ENCODE results near the gene SPART. TPM values are rescaled to one million over a fixed set of nuclear protein-coding genes. Genes with fewer than 3 reads are reported as not detected.

Gene SPART, protein sequence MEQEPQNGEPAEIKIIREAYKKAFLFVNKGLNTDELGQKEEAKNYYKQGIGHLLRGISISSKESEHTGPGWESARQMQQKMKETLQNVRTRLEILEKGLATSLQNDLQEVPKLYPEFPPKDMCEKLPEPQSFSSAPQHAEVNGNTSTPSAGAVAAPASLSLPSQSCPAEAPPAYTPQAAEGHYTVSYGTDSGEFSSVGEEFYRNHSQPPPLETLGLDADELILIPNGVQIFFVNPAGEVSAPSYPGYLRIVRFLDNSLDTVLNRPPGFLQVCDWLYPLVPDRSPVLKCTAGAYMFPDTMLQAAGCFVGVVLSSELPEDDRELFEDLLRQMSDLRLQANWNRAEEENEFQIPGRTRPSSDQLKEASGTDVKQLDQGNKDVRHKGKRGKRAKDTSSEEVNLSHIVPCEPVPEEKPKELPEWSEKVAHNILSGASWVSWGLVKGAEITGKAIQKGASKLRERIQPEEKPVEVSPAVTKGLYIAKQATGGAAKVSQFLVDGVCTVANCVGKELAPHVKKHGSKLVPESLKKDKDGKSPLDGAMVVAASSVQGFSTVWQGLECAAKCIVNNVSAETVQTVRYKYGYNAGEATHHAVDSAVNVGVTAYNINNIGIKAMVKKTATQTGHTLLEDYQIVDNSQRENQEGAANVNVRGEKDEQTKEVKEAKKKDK
- 10 to 100 TPM; 49.1 to 53.9 TPM for total RNA-seq
- polyA plus RNA-seq (2013, experiment 1 of 2), result 54.2 TPM
- polyA plus RNA-seq (2013, experiment 2 of 2), result 53.8 TPM
- long read RNA-seq, experiment 1, full-length matches to known transcripts, result 7 of 19 reads
- long read RNA-seq, experiment 1, partial matches to known transcripts, result 6 of 19 reads
- long read RNA-seq, experiment 1, other reads (novel, unspliced or antisense), result 6 of 19 reads
- long read RNA-seq, experiment 2, full-length matches to known transcripts, result 113 of 207 reads
- long read RNA-seq, experiment 2, partial matches to known transcripts, result 17 of 207 reads
- long read RNA-seq, experiment 2, other reads (novel, unspliced or antisense), result 77 of 207 reads
- long read RNA-seq, experiment 3, full-length matches to known transcripts, result 330 of 459 reads
- long read RNA-seq, experiment 3, partial matches to known transcripts, result 13 of 459 reads
- long read RNA-seq, experiment 3, other reads (novel, unspliced or antisense), result 116 of 459 reads
- long read RNA-seq, experiment 4, full-length matches to known transcripts, result 22 of 63 reads
- long read RNA-seq, experiment 4, partial matches to known transcripts, result 3 of 63 reads
- long read RNA-seq, experiment 4, other reads (novel, unspliced or antisense), result 38 of 63 reads

DNA sequence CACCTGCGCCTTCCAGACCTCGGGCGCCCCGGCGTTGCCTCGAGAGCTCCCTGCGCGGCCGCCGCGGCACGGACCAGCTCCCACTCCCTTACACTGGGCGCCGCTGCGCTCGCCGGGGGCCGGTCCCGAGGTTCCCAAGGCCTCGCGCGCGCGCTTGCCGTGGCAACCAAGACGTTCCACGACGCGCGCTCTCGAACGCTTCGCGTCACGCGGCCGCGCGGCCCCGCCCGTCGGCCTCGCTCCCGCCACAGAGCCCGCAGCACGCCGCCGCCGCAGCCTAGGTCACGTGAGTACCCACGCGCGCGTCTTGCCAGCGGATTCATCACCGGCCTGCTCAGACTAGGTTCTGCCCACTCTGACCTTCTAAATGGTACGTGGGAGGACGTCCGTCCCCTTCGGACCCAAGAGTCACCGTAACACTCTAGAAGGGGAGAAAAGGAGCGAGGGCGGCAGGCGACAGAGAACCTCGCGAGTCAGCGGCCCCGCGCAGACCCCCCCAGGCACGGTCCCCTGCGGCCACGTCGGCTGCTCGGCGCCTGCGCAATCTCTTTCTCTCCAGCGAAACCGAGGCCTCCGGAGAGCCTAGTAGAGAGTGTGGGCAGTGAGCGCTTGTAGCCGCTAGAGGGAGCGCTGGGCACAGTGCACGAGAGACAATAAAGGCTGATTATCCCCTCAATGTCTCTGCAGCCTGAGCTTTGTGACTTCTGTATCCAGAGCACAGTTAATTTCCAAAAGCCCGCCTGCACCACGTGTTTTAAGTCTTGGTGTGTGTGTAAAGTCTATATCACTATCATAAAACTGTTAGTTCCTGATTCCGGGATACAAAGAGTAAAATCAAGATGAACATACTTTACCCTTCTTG, at the start of gene SPART:
SPART (minus strand) TSS at position 173 of the 862 bp plus-strand sequence. CDS start 10,564 bp downstream, outside the sequence.
- peak within 1 kb of the TSS; percentile 97 for H3K27ac Mint-ChIP-seq
- 0% methylated on average over 43 to 85 of the region's 86 CpGs for WGBS, 2 experiments (ENCODE audit: insufficient coverage in 1 of 2, insufficient read length in 1 of 2)
- H3K27ac ChIP-seq (ENCODE audit: low read depth, low read length), result peak within 1 kb of the TSS; percentile 91

DNA sequence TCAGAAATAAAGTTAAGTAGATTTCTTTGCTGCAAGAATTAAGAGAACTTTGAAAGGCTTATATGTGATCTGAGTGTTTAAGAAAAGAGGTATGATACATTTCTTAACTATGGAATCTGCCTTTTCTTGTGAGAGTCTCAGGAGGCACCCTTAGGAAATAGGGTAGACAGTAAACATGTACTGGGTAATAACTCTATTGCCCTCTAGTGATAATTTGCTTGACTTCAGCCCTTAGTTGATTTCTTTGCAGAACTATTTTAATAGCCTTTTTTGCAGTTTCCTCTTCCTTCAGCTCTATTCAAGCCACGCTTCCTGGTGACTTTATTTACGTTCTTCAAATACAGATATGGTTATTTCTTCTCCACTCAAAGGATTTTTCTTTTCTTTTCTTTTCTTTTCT, 49.1 kb upstream of the SPART start:
- H3K9me3 ChIP-seq (ENCODE audit: control insufficient read depth, low read length), result peaks cover 5% of the 10 kb centered on the region
- no peak for DNase-seq
- 86 to 88% methylated on average over 2 of the region's 2 CpGs for WGBS, 2 experiments (ENCODE audit: insufficient coverage in 1 of 2, insufficient read length in 1 of 2)

More for the DNA sequence above, at the start of gene SPART:
- Mint-ChIP-seq H3K36me3 (ENCODE audit: low read depth) (peaks cover 4% of the 10 kb centered on the region), H3K9me3 (no peaks in the 10 kb centered on the region), H3K4me3 (peak within 1 kb of the TSS; percentile 81), H3K4me1 (peaks cover 22% of the 10 kb centered on the region), H3K27me3 (ENCODE audit: insufficient read depth) (no peaks in the 10 kb centered on the region)
- TF ChIP-seq, protein P1, sequence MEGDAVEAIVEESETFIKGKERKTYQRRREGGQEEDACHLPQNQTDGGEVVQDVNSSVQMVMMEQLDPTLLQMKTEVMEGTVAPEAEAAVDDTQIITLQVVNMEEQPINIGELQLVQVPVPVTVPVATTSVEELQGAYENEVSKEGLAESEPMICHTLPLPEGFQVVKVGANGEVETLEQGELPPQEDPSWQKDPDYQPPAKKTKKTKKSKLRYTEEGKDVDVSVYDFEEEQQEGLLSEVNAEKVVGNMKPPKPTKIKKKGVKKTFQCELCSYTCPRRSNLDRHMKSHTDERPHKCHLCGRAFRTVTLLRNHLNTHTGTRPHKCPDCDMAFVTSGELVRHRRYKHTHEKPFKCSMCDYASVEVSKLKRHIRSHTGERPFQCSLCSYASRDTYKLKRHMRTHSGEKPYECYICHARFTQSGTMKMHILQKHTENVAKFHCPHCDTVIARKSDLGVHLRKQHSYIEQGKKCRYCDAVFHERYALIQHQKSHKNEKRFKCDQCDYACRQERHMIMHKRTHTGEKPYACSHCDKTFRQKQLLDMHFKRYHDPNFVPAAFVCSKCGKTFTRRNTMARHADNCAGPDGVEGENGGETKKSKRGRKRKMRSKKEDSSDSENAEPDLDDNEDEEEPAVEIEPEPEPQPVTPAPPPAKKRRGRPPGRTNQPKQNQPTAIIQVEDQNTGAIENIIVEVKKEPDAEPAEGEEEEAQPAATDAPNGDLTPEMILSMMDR (conservative IDR thresholded peaks at IDR 0.05), result peak; percentile 97
- Histone ChIP-seq H3K36me3 (ENCODE audit: control insufficient read depth, insufficient read depth, low read length) (no peaks in the 10 kb centered on the region), H3K27me3 (ENCODE audit: control insufficient read depth, insufficient read depth, low read length, poor library complexity, severe bottlenecking) (no peaks in the 10 kb centered on the region), H3K9me3 (ENCODE audit: control insufficient read depth, low read length) (no peaks in the 10 kb centered on the region), H3K9ac (ENCODE audit: extremely low read depth, low read length, poor library complexity, severe bottlenecking) (peak within 1 kb of the TSS; percentile 89), H3K4me3 (ENCODE audit: low read length) (peak within 1 kb of the TSS; percentile 91), H3K4me1 (ENCODE audit: control insufficient read depth, insufficient read depth, low read length) (peaks cover 4% of the 10 kb centered on the region)
- peak; percentile 96 for DNase-seq

More for the DNA sequence above, 49.1 kb upstream of the SPART start:
- H3K36me3 ChIP-seq (ENCODE audit: control insufficient read depth, insufficient read depth, low read length), result no peaks in the 10 kb centered on the region
- TF ChIP-seq, protein P1 (conservative IDR thresholded peaks at IDR 0.05), result peak; percentile 62
- H3K27ac Mint-ChIP-seq, result no peak overlapping the region
- H3K4me3 Mint-ChIP-seq, result no peak overlapping the region
- H3K9ac ChIP-seq (ENCODE audit: extremely low read depth, low read length, poor library complexity, severe bottlenecking), result no peak overlapping the region
- peaks cover 8% of the 10 kb centered on the region for H3K9me3 Mint-ChIP-seq
- H3K27ac ChIP-seq (ENCODE audit: low read depth, low read length), result no peak overlapping the region
- no peaks in the 10 kb centered on the region for H3K27me3 ChIP-seq (ENCODE audit: control insufficient read depth, insufficient read depth, low read length, poor library complexity, severe bottlenecking)
- H3K4me1 Mint-ChIP-seq, result no peaks in the 10 kb centered on the region
- no peak overlapping the region for H3K4me3 ChIP-seq (ENCODE audit: low read length)
- H3K27me3 Mint-ChIP-seq (ENCODE audit: insufficient read depth), result peaks cover 2% of the 10 kb centered on the region
- no peaks in the 10 kb centered on the region for H3K4me1 ChIP-seq (ENCODE audit: control insufficient read depth, insufficient read depth, low read length)
- H3K36me3 Mint-ChIP-seq (ENCODE audit: low read depth), result no peaks in the 10 kb centered on the region

All from endodermal cell (in vitro differentiated cells).